CD4-positive, alpha-beta T cell (primary cell): ENCODE measurements around the gene HYDIN. TPM values are rescaled to one million over a fixed set of nuclear protein-coding genes. Genes with fewer than 3 reads are reported as not detected.

Source experiments
- ATAC-seq: fragments of 200-7000 bp; cut with Tn5 transposase; one replicate; pipeline ENCODE4 v1.10.0; 2022; ENCODE audit warnings: mild to moderate bottlenecking; ENCODE audit not compliant: poor library complexity
- CTCF ChIA-PET: fragments of 350-600 bp; sonication (Branson Sonifier 250); formaldehyde crosslinking; loops from one replicate; lab custom pipeline; 2021; ENCODE audit warnings: antibody characterized with exemption, inconsistent platforms; lab: Charles Lee
- POLR2A ChIA-PET: fragments of 350-600 bp; sonication (Branson Sonifier 250); formaldehyde crosslinking; loops from one replicate; lab custom pipeline; 2021; ENCODE audit warnings: antibody characterized with exemption, inconsistent platforms; lab: Charles Lee
- DNase-seq, 14 experiments: peaks; one replicate each; pipeline ENCODE4 v3.0.0-alpha.2; 2013 to 2020; ENCODE audit warnings: mixed read lengths in 2 of 14
- H3K27ac ChIP-seq, 2 donors: one replicate each; pipeline versions ENCODE4 v1.5.1 to v1.7.0; 2013; ENCODE audit warnings: low read length in 2 of 2, low read depth in 1 of 2, mild to moderate bottlenecking in 1 of 2
- H3K27me3 ChIP-seq, 2 experiments: 1 replicate in 1 of 2; 2 replicates in 1 of 2; pipeline versions ENCODE4 v1.6.1 to v1.7.0; 2013; ENCODE audit warnings: low read length in 2 of 2, control low read depth in 1 of 2, mild to moderate bottlenecking in 1 of 2, moderate library complexity in 1 of 2; ENCODE audit not compliant: insufficient read depth in 2 of 2, control insufficient read depth in 1 of 2
- H3K36me3 ChIP-seq: one replicate; pipeline ENCODE4 v1.6.1; 2013; ENCODE audit warnings: low read length, control low read depth; ENCODE audit not compliant: insufficient read depth
- H3K4me1 ChIP-seq: one replicate; pipeline ENCODE4 v1.6.1; 2013; ENCODE audit warnings: low read length, control low read depth; ENCODE audit not compliant: insufficient read depth
- H3K4me3 ChIP-seq: one replicate; pipeline ENCODE4 v1.5.1; 2013; ENCODE audit warnings: mild to moderate bottlenecking, low read length, moderate library complexity
- H3K9me3 ChIP-seq, 2 experiments: 1 replicate in 1 of 2; 2 replicates in 1 of 2; pipeline versions ENCODE4 v1.6.1 to v1.7.0; 2013; ENCODE audit warnings: low read length in 2 of 2, mild to moderate bottlenecking in 2 of 2, control low read depth in 1 of 2, moderate library complexity in 1 of 2; ENCODE audit not compliant: control insufficient read depth in 1 of 2, insufficient read depth in 1 of 2
- H3K27ac Mint-ChIP-seq: one replicate; pipeline ENCODE4 v1.8.0; 2020; ENCODE audit warnings: mixed read lengths
- H3K27me3 Mint-ChIP-seq: one replicate; pipeline ENCODE4 v1.8.0; 2021; ENCODE audit warnings: mixed read lengths
- H3K36me3 Mint-ChIP-seq: one replicate; pipeline ENCODE4 v1.8.0; 2021; ENCODE audit warnings: low read depth, mixed read lengths
- H3K4me1 Mint-ChIP-seq: one replicate; pipeline ENCODE4 v1.8.0; 2021; ENCODE audit warnings: low read depth, mixed read lengths
- H3K4me3 Mint-ChIP-seq: one replicate; pipeline ENCODE4 v1.8.0; 2020; ENCODE audit warnings: mild to moderate bottlenecking, mixed read lengths
- H3K9me3 Mint-ChIP-seq: one replicate; pipeline ENCODE4 v1.8.0; 2020; ENCODE audit warnings: mixed read lengths
- intact Hi-C, 2 experiments: fragments of 100-400 bp; cut with DNase I in 1 of 2; cut with micrococcal nuclease in 1 of 2; formaldehyde crosslinking; loops; one replicate each; pipeline versions ENCODE4 v1.15.1 to v1.9.0; 2023 to 2025; cut with DNase I, micrococcal nuclease
- total RNA-seq, 174 experiments: library from RNA in 2 of 174; stranded (reverse) in 2 of 174; gene quantifications; one replicate each; pipeline ENCODE4 v1.2.3 and lab custom pipeline; 2021 to 2026
- TF ChIP-seq, protein P1 (sequence below): fragments of 200-600 bp; IDR thresholded peaks from one replicate; pipeline ENCODE4 v1.8.0; 2022; ENCODE audit warnings: antibody characterized with exemption, mild to moderate bottlenecking

HYDIN gene
- total RNA-seq, 2 experiments from 2014 or later = not detected

DNA sequence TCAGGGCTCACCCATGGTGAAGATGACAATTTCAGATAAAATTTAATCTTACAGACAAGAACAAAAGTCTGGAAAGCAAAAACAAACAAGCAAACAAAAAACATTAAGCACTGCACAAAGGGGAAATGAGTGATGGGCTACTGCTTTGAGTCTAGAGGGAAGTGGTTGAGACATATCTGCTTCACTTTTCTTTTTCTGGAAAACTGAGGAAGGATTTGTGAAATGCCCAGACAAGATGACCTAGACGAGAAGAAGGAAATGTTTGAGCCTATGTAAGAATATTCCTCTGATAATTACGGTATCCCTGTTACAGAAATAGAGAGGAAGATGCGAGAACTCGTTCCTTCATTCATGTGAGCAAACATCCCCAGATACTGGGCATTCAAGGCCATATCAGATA is 11.5 kb upstream of the HYDIN start:
- Mint-ChIP-seq H3K9me3 (no peaks in the 10 kb centered on the region), H3K27ac (no peak overlapping the region), H3K27me3 (peaks cover 5% of the 10 kb centered on the region), H3K4me1 (no peaks in the 10 kb centered on the region), H3K4me3 (no peak overlapping the region), H3K36me3 (no peaks in the 10 kb centered on the region)
- Histone ChIP-seq H3K36me3 (no peaks in the 10 kb centered on the region), H3K27ac (no peak overlapping the region), H3K4me1 (no peaks in the 10 kb centered on the region), H3K4me3 (no peak overlapping the region), H3K27me3 (no peaks in the 10 kb centered on the region), H3K9me3 (no peaks in the 10 kb centered on the region)
- POLR2A ChIA-PET = no interaction called here
- no peak for DNase-seq
- CTCF ChIA-PET = no interaction called here
- intact Hi-C loops = no loop called here
- TF ChIP-seq, protein P1, sequence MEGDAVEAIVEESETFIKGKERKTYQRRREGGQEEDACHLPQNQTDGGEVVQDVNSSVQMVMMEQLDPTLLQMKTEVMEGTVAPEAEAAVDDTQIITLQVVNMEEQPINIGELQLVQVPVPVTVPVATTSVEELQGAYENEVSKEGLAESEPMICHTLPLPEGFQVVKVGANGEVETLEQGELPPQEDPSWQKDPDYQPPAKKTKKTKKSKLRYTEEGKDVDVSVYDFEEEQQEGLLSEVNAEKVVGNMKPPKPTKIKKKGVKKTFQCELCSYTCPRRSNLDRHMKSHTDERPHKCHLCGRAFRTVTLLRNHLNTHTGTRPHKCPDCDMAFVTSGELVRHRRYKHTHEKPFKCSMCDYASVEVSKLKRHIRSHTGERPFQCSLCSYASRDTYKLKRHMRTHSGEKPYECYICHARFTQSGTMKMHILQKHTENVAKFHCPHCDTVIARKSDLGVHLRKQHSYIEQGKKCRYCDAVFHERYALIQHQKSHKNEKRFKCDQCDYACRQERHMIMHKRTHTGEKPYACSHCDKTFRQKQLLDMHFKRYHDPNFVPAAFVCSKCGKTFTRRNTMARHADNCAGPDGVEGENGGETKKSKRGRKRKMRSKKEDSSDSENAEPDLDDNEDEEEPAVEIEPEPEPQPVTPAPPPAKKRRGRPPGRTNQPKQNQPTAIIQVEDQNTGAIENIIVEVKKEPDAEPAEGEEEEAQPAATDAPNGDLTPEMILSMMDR = no peak
- ATAC-seq = no peak

DNA sequence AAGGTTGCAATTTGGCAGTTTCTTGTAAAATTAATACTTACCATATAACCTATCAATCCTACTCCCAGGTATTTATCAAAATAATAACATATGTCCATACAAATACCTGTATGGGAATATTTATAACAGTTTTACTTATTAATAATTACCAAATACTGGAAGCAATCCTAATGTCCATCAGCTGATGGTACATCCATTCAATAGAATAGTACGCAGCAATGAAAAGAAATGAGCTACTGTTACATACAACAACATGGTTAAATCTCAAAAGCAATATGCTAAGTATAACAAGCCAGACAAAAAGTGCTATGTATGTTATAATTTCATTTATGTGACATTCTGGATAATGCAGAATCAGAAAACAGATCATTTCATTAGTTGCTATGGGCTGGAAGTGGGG is 1.2 kb downstream of the HYDIN start:
- Histone ChIP-seq H3K27ac (no peak overlapping the region), H3K9me3 (peaks cover 12 to 25% of the 10 kb centered on the region in 2 experiments), H3K4me1 (no peaks in the 10 kb centered on the region), H3K27me3 (peaks cover 16 to 19% of the 10 kb centered on the region in 2 experiments), H3K36me3 (no peaks in the 10 kb centered on the region), H3K4me3 (no peak overlapping the region)
- ChIA-PET POLR2A (no interaction called here), CTCF (no interaction called here)
- TF ChIP-seq, protein P1 = no peak
- H3K4me1 Mint-ChIP-seq = no peaks in the 10 kb centered on the region
- peaks cover 13% of the 10 kb centered on the region for H3K9me3 Mint-ChIP-seq
- intact Hi-C loops = no loop called here
- no peak for DNase-seq
- no peak for ATAC-seq
- no peak overlapping the region for H3K4me3 Mint-ChIP-seq
- H3K27me3 Mint-ChIP-seq = peaks cover 38% of the 10 kb centered on the region
- H3K27ac Mint-ChIP-seq = no peak overlapping the region
- H3K36me3 Mint-ChIP-seq = peaks cover 12% of the 10 kb centered on the region

DNA sequence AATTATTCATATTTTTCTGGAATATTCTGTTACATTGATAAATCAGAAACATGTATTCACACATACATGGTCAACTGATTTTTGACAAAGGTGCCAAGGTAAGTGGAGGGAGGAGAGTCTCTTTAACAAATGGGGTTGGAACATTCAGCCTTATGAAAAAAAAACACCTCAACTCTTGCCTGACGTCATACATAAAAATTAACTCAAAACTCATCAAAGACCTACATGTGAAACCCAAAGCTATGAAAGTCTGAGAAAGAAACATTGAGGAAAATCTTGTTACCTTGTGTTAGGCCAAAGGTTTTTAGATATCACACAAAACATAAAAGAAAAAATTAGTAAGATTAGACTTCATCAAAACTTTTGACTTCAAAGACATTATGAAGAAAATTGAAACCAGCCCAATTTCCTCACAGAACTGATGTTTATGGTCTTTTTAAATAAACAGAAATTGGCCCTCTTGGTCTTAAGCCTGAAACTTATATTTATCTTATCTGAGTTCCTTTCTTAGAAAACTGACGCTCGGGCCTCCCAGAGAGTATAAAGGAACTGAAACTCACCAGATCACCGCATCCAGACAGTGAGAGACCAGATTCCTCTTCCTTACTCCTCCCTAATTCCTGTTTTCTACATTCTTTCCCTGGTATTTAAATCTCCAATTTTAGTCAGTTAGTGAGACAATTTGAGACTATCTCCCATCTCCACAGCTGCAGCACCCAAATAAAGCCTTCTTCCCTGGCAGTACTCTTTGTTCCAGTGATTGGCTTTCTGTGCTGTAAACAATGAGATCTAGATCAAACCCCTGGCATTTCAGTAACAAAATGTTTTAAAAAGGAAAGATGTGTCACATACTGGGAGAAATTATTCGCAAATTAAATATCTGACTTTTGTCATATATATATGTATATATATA is 4.0 kb downstream of the HYDIN start:
- TF ChIP-seq, protein P1 = no peak
- Mint-ChIP-seq H3K36me3 (peaks cover 12% of the 10 kb centered on the region), H3K27ac (no peak overlapping the region), H3K9me3 (peaks cover 23% of the 10 kb centered on the region), H3K4me3 (no peak overlapping the region), H3K4me1 (no peaks in the 10 kb centered on the region), H3K27me3 (peaks cover 34% of the 10 kb centered on the region)
- intact Hi-C loops = no loop called here
- no peak for ATAC-seq
- H3K9me3 ChIP-seq = peaks cover 12 to 33% of the 10 kb centered on the region in 2 experiments
- H3K4me3 ChIP-seq = no peak overlapping the region
- no peaks in the 10 kb centered on the region for H3K36me3 ChIP-seq
- no peaks in the 10 kb centered on the region for H3K4me1 ChIP-seq
- CTCF ChIA-PET = no interaction called here
- no peak overlapping the region for H3K27ac ChIP-seq
- peaks cover 16 to 18% of the 10 kb centered on the region in 2 experiments for H3K27me3 ChIP-seq
- no peak for DNase-seq
- POLR2A ChIA-PET = no interaction called here
